Measurements from ENCODE around the gene SLBP.

Gene SLBP

GRCh38 chr4:1670279-1670678, 41.8 kb downstream of the SLBP start:
- DNase-seq, result no peak

GRCh38 chr4:1669850-1670249, 42.3 kb downstream of the SLBP start:
- no peak for DNase-seq

- DNase-seq, result no peak
Measured at GRCh38 chr4:1669270-1669669, 42.8 kb downstream of the SLBP start.

- no peak for DNase-seq
Measured at GRCh38 chr4:1668488-1668840, 43.7 kb downstream of the SLBP start.

DNA sequence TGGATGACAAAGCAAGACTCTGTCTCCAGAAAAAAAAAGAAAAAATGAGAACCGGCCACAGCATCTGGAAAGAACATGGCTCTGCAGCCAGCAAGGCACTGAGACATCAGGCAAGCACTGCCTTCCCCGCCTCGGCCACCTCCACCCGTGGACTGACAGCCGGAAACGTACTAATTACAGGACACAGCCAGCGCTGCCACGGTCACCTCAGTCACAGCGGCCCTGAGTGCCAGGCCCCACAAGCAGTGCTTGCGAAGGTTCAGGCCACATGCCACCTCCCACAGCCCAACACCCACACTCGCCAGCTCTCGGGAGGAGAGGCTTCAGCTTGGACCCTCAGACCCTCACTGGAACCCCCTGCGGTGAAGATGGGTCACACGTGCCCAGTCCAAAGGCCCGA, 44.8 kb downstream of the SLBP start:
- no peak for DNase-seq

DNA sequence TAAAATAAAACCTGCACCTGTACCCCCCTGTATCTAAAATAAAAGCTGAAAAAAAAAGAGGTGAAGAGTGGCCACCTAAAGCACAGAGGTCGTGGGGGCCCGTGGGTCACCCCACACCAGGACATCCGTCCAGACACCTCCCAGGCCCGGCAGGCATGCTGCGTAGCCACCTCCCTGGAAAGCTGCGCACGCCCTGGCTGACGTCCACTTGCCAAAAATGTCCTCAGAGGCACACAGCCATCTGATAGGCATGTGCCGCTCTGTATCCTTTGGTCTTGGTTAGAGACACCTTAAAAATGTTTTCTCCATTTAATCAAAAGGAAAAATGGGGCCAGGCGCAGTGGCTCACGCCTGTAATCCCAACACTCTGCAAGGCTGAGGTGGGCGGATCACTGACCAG, 45.7 kb downstream of the SLBP start:
- DNase-seq, result no peak

DNA sequence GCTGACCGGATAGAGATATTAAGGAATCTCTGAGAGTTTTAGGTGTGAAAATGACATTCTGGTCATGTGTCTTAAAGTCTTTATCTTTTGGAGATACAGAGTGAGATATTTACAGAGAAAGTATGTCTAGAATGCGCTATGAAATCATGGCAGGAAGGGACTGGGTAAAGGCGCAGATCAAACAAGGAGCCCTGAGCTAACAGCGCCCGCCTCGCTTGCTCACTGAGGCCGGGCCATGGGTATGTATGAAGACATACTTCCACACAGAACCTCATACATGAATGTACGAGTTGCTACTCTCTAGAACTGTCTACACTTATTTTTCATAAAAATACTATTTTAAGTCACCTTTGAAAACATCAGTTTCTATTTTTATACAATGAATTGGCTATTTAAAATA, 48.0 kb downstream of the SLBP start:
- no peak for DNase-seq

DNA sequence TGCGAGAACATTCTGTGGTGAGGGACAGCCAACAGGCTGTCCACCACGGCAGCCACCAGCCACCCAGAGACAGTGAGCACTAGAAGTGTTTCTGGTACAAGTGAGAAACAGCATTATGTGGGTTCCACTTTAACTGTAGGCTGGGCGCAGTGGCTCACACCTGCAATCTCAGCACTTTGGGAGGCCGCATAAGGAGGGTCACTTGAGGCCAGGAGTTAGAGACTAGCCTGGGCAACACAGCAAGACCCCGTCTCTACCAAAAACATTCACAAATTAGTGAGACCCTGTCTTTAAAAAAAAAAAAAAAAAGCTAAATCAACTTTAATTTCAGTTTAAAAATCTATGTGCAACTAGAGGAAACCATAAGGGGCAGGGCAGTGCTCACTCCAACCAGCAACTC, 48.6 kb downstream of the SLBP start:
- no peak for DNase-seq

DNA sequence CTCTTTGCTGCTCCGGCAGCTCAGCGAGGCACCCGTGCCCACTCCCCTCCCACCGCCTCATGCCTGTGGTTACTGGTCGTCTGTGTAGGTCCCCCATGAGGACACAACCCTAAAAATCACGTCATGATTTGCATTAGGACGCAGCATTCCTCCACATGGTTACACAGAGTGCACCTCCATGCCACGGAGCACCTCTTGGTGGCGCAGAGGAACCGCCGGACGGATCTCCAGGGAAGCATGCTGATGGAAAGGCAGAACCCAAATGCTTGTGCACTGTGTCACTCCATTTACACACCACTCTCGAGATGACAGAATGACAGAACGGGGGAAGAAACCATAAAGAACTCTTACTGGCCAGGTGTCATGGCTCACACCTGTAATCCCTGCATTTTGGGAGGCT, 50.4 kb downstream of the SLBP start:
- DNase-seq, result no peak

- DNase-seq, result no peak
Measured at GRCh38 chr4:1660948-1661677, 51.0 kb downstream of the SLBP start.

- no peak for DNase-seq
Measured at GRCh38 chr4:1659104-1660043, 52.7 kb downstream of the SLBP start.

GRCh38 chr4:1658581-1658980, 53.5 kb downstream of the SLBP start:
- no peak for DNase-seq

DNA sequence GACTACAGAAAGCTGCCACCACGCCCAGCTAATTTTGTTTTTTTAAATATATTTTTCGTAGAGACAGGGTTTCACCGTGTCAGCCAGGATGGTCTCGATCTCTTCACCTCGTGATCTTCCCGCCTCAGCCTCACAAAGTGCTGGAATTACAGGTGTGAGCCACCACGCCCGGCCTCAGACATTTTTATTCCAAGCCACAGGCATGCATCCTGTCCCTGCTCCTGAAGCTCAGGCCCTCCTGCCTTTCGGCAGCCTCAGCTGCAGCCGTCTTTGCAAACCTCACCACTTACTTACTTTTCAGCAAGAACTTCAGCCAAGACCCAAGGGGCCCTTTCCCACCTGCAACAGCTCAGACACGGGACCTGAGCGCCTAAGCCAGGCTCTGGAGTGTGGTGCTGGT, 54.0 kb downstream of the SLBP start:
- no peak for DNase-seq

GRCh38 chr4:1656986-1657385, 55.1 kb downstream of the SLBP start:
- DNase-seq, result no peak

GRCh38 chr4:1656132-1656531, 56.0 kb downstream of the SLBP start:
- no peak for DNase-seq

GRCh38 chr4:1655676-1656075, 56.4 kb downstream of the SLBP start:
- no peak for DNase-seq

- no peak for DNase-seq
Measured at GRCh38 chr4:1655081-1655480, 57.0 kb downstream of the SLBP start.

- no peak for DNase-seq
Measured at GRCh38 chr4:1654216-1654955, 57.7 kb downstream of the SLBP start.

GRCh38 chr4:1653776-1654175, 58.3 kb downstream of the SLBP start:
- DNase-seq, result no peak

- DNase-seq, result no peak
Measured at GRCh38 chr4:1652088-1652487, 60.0 kb downstream of the SLBP start.

GRCh38 chr4:1651609-1652008, 60.5 kb downstream of the SLBP start:
- no peak for DNase-seq

DNA sequence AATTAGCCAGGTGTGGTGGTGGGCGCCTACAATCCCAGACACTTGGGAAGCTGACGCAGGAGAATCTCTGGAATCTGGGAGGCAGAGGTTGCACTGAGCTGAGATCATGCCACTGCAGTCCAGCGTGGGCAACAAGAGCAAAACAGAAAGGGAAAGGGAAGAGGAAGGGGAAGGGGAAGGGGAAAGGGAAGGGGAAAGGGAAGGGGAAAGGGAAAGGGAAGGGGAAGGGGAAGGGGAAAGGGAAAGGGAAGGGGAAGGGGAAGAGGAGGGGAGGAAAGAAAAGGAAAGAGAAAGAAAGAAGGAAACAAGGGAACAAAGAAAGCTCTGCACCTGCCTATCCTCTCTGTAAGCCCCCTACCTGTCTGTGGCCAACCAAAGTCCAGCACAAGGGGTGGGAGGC, 63.2 kb downstream of the SLBP start:
- no peak for DNase-seq

DNA sequence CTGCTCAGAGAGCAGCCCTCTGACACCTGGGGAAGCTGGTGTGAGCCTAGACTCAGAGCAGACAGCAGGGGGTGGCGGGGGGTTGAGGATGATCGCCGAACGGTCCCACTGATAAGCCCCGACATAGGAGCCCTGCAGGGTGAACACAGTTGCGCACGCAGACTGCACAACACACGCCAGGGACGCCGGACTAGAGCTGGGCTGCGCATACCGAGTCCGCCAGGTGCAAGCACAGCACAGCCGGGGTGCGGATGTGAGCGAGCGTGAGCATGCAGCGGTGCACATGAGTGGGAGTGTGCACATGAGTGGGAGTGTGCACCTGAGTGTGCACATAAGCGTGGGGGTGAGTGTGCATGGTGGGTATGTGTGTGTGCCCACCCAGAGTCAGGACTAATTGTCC, 64.7 kb downstream of the SLBP start:
- no peak for DNase-seq

GRCh38 chr4:1646690-1647089, 65.4 kb downstream of the SLBP start:
- no peak for DNase-seq
